HG02870 (cell line): Measurements from ENCODE around the gene RLF.

Experiments used
- ATAC-seq: cut with Tn5 transposase; IDR thresholded peaks from one replicate; pipeline ENCODE4 v1.9.1; 2021; ENCODE audit warnings: mild to moderate bottlenecking, moderate library complexity; ENCODE audit not compliant: unreplicated experiment

RLF gene

GRCh38 chr1:40239626-40240025 is 78.4 kb downstream of the RLF start:
- ATAC-seq, result no peak

- no peak for ATAC-seq
Observed at GRCh38 chr1:40240390-40240789, 79.2 kb downstream of the RLF start.

- ATAC-seq, result peak; percentile 16
Observed at GRCh38 chr1:40241362-40241761, 80.2 kb downstream of the RLF start.

GRCh38 chr1:40243351-40243750 is 82.2 kb downstream of the RLF start:
- ATAC-seq, result no peak

- no peak for ATAC-seq
Observed at GRCh38 chr1:40244138-40244744, 83.1 kb downstream of the RLF start.

GRCh38 chr1:40245686-40246085 is 84.5 kb downstream of the RLF start:
- ATAC-seq, result no peak

- no peak for ATAC-seq
Observed at GRCh38 chr1:40247655-40248054, 86.5 kb downstream of the RLF start, which contains the start of gene TMCO2. Gene TMCO2, plus strand, starts transcription at chr1:40247937. Its CDS starts 57 bp downstream, at chr1:40247994.

- no peak for ATAC-seq
Observed at GRCh38 chr1:40248412-40248811, 87.2 kb downstream of the RLF start.

GRCh38 chr1:40251456-40251855 is 90.3 kb downstream of the RLF start:
- ATAC-seq, result no peak

- no peak for ATAC-seq
Observed at GRCh38 chr1:40252601-40253000, 91.4 kb downstream of the RLF start.

- no peak for ATAC-seq
Observed at GRCh38 chr1:40255231-40255630, 94.0 kb downstream of the RLF start.

- no peak for ATAC-seq
Observed at GRCh38 chr1:40256401-40257084, 95.4 kb downstream of the RLF start.

GRCh38 chr1:40257313-40257687 is 96.1 kb downstream of the RLF start:
- peak; percentile 15 for ATAC-seq

GRCh38 chr1:40257688-40258444 is 96.7 kb downstream of the RLF start, which contains the start of gene ZMPSTE24:
Gene ZMPSTE24, plus strand, starts transcription at chr1:40258236. Its CDS starts 36 bp downstream, at chr1:40258272.
- ATAC-seq, result peak; percentile 86

GRCh38 chr1:40258445-40258769 is 97.2 kb downstream of the RLF start:
- no peak for ATAC-seq

- ATAC-seq, result no peak
Observed at GRCh38 chr1:40264354-40264781, 103.2 kb downstream of the RLF start.

GRCh38 chr1:40265298-40265697 is 104.1 kb downstream of the RLF start:
- no peak for ATAC-seq

- no peak for ATAC-seq
Observed at GRCh38 chr1:40265919-40266318, 104.7 kb downstream of the RLF start.

- no peak for ATAC-seq
Observed at GRCh38 chr1:40266786-40267535, 105.8 kb downstream of the RLF start.

- ATAC-seq, result no peak
Observed at GRCh38 chr1:40267767-40268187, 106.6 kb downstream of the RLF start.

- no peak for ATAC-seq
Observed at GRCh38 chr1:40268211-40268610, 107.0 kb downstream of the RLF start.
